ENCODE data around the gene GATC.

DNA sequence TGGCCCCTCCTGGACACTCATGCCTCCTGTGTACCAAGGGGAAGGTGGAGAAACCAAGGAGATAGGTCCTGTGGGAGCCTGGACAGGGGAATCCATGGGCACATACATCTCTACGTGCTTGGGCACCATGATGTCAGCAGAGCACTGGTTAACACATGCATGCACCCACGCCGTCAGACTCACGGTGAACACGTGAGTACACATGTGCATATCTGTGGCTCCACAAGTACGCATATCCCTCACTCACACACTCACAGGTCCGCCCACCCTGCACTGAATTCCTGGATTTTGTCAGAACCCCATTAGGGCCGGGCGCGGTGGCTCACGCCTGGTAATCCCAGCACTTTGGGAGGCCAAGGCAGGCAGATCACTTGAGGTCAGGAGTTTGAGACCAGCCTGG is 37.5 kb upstream of the GATC start:
- no peak for TF ChIP-seq EZH2 (IDR thresholded peaks at IDR 0.05; ENCODE audit: insufficient read depth, poor library complexity, severe bottlenecking)
- no peak for TF ChIP-seq EZH2phosphoT487 (IDR thresholded peaks at IDR 0.05; ENCODE audit: insufficient read depth, low read depth)
